Endothelial cell of umbilical vein (primary cell): ENCODE data around the gene OR51L1. TPM values are rescaled to one million over a fixed set of nuclear protein-coding genes. Genes with fewer than 3 reads are reported as not detected.

Source experiments
- BruUV-seq: library from RNA; stranded (reverse); fragments of 400-500 nt; replicated peaks from 2 replicates; lab custom pipeline; 2021; lab: Mats Ljungman, UMichigan
- CTCF ChIA-PET: fragments of 300-600, 350-600 bp; sonication (Branson Sonifier 250); formaldehyde crosslinking; loops from one replicate; lab custom pipeline; 2021; ENCODE audit warnings: antibody characterized with exemption, inconsistent platforms; lab: Charles Lee
- POLR2A ChIA-PET: fragments of 300-600, 350-600 bp; sonication (Branson Sonifier 250); formaldehyde crosslinking; loops from one replicate; lab custom pipeline; 2021; ENCODE audit warnings: antibody characterized with exemption, inconsistent platforms; lab: Charles Lee
- DNase-seq: peaks from one replicate; pipeline ENCODE4 v3.0.0-alpha.2; 2011; ENCODE audit warnings: low read depth, low spot score
- FAIRE-seq: peaks from 2 replicates; lab custom pipeline; 2011; peaks lifted over from hg19 to GRCh38; lab: Jason Lieb, UNC
- H2AFZ ChIP-seq: 2 replicates; pipeline ENCODE4 v1.6.0; 2012; ENCODE audit warnings: low read depth, low read length, control low read depth, inconsistent platforms
- H3K27ac ChIP-seq: 2 replicates; pipeline ENCODE4 v1.5.1; 2011; ENCODE audit warnings: low read depth, mild to moderate bottlenecking, control low read depth, low read length, moderate library complexity; ENCODE audit not compliant: insufficient read depth
- H3K27me3 ChIP-seq, 2 experiments: 2 replicates each; pipeline versions ENCODE4 v1.6.0 to v1.6.1; 2011; ENCODE audit warnings: low read length in 2 of 2, mixed read lengths in 1 of 2; ENCODE audit not compliant: control insufficient read depth in 2 of 2, insufficient read depth in 2 of 2
- H3K36me3 ChIP-seq, 2 experiments: 2 replicates in 1 of 2; 3 replicates in 1 of 2; pipeline ENCODE4 v1.5.1; 2011; ENCODE audit warnings: low read length in 2 of 2, mild to moderate bottlenecking in 1 of 2, moderate library complexity in 1 of 2; ENCODE audit not compliant: control insufficient read depth in 2 of 2, insufficient read depth in 2 of 2; ENCODE audit errors: extremely low read depth in 1 of 2
- H3K4me1 ChIP-seq: 3 replicates; pipeline ENCODE4 v1.5.1; 2011; ENCODE audit warnings: mild to moderate bottlenecking, low read length; ENCODE audit not compliant: control insufficient read depth, insufficient read depth; ENCODE audit errors: extremely low read depth
- H3K4me2 ChIP-seq: 2 replicates; pipeline ENCODE4 v1.6.1; 2011; ENCODE audit warnings: low read length, control low read depth, mixed read lengths; ENCODE audit not compliant: insufficient read depth
- H3K4me3 ChIP-seq, 3 experiments: fragments of 200-600 bp in 1 of 3; sonication (generic), shearing (Covaris generic) in 1 of 3; replicated peaks in 1 of 3; 2 replicates each; pipeline ENCODE4 v1.5.1; 2011 to 2016; ENCODE audit warnings: control low read depth in 3 of 3, low read length in 3 of 3, mild to moderate bottlenecking in 2 of 3, inconsistent platforms in 1 of 3, low read depth in 1 of 3, moderate library complexity in 1 of 3; ENCODE audit not compliant: insufficient read depth in 1 of 3
- H3K79me2 ChIP-seq: 2 replicates; pipeline ENCODE4 v1.6.0; 2012; ENCODE audit warnings: low read length, inconsistent platforms; ENCODE audit not compliant: control insufficient read depth, insufficient read depth
- H3K9ac ChIP-seq: replicated peaks from 2 replicates; pipeline ENCODE3; 2011; ENCODE audit warnings: low read length, control low read depth; ENCODE audit not compliant: insufficient read depth; ENCODE audit errors: extremely low read depth
- H3K9me1 ChIP-seq: replicated peaks from 3 replicates; pipeline ENCODE4 v1.6.0; 2011; ENCODE audit warnings: mild to moderate bottlenecking, low read length; ENCODE audit not compliant: control insufficient read depth, insufficient read depth; ENCODE audit errors: extremely low read depth
- H3K9me3 ChIP-seq: replicated peaks from 2 replicates; pipeline ENCODE4 v1.5.1; 2012; ENCODE audit warnings: low read length, inconsistent platforms; ENCODE audit not compliant: control insufficient read depth, insufficient read depth
- H4K20me1 ChIP-seq: replicated peaks from 2 replicates; pipeline ENCODE3; 2011; ENCODE audit warnings: mild to moderate bottlenecking, low read length; ENCODE audit not compliant: control insufficient read depth, insufficient read depth; ENCODE audit errors: extremely low read depth
- EZH2 ChIP-seq: IDR thresholded peaks from 2 replicates; pipeline ENCODE4 v1.6.1; 2012; ENCODE audit warnings: borderline replicate concordance, low read depth, mild to moderate bottlenecking, moderate library complexity, low read length, inconsistent platforms; ENCODE audit not compliant: severe bottlenecking
- FOS ChIP-seq: IDR thresholded peaks from 2 replicates; pipeline ENCODE4 v1.6.1; 2011; ENCODE audit warnings: mild to moderate bottlenecking, low read length, moderate library complexity, borderline replicate concordance; ENCODE audit not compliant: insufficient read depth
- GATA2 ChIP-seq: IDR thresholded peaks from 2 replicates; pipeline ENCODE4 v1.7.0; 2011; ENCODE audit warnings: low read depth, mild to moderate bottlenecking, moderate library complexity, mixed read lengths, low read length; ENCODE audit not compliant: insufficient read length, insufficient read depth
- JUN ChIP-seq: IDR thresholded peaks from 2 replicates; pipeline ENCODE4 v1.6.1; 2011; ENCODE audit warnings: borderline replicate concordance, low read depth; ENCODE audit not compliant: insufficient read length, insufficient read depth
- MYC ChIP-seq: IDR thresholded peaks from one replicate; pipeline ENCODE4 v1.6.1; 2011; ENCODE audit warnings: mild to moderate bottlenecking, low read depth, low read length
- POLR2A ChIP-seq: IDR thresholded peaks from 2 replicates; pipeline ENCODE4 v1.6.1; 2012; ENCODE audit warnings: low read depth, mild to moderate bottlenecking, control low read depth, low read length
- POLR2AphosphoS5 ChIP-seq: IDR thresholded peaks from 2 replicates; pipeline ENCODE4 v1.6.1; 2012; ENCODE audit warnings: low read depth, mild to moderate bottlenecking, control low read depth, low read length, moderate library complexity; ENCODE audit not compliant: insufficient read depth
- dilution Hi-C: fragments of 300-500 bp; cut with MboI; formaldehyde crosslinking; loops from one replicate; pipeline ENCODE4 v1.15.0; 2019; ENCODE audit warnings: low sequenced_read_pairs; ENCODE audit not compliant: extremely low pct_ligation_motif_present
- intact Hi-C: fragments of 100-400 bp; cut with micrococcal nuclease; formaldehyde crosslinking; loops from one replicate; pipeline ENCODE4 v1.10.0; 2022
- polyA plus RNA-seq, 4 experiments: library from polyadenylated mRNA; depleted of rRNA in 3 of 4; stranded (reverse) in 3 of 4; unstranded in 1 of 4; fragments of >200 nt; gene quantifications; 2 replicates each; pipeline versions ENCODE4 v1.2.1 to v1.2.3, GENCODE V29; 2011 to 2012; ENCODE audit warnings: missing spikeins in 1 of 4
- total RNA-seq: library from RNA; stranded (reverse); gene quantifications from 2 replicates; pipeline ENCODE4 v1.2.3, GENCODE V29; 2021
- TF ChIP-seq, protein P1 (sequence below), 2 donors: IDR thresholded peaks; 1 replicate in 1 of 2; 2 replicates in 1 of 2; pipeline ENCODE4 v1.5.1; 2011; ENCODE audit warnings: low read length in 2 of 2, mild to moderate bottlenecking in 2 of 2, moderate library complexity in 2 of 2, control low read depth in 1 of 2, inconsistent platforms in 1 of 2, low read depth in 1 of 2; ENCODE audit not compliant: insufficient read depth in 1 of 2; ENCODE audit errors: extremely low read depth in 1 of 2
- TF ChIP-seq, protein P2 (sequence below): IDR thresholded peaks from 2 replicates; pipeline ENCODE4 v1.6.1; 2011; ENCODE audit not compliant: insufficient read depth, insufficient read length

OR51L1 gene
- total and polyA plus RNA-seq, 2 donors (not counting 3 experiments of a cell fraction or from before 2014, with no cell fraction given): not detected

DNA sequence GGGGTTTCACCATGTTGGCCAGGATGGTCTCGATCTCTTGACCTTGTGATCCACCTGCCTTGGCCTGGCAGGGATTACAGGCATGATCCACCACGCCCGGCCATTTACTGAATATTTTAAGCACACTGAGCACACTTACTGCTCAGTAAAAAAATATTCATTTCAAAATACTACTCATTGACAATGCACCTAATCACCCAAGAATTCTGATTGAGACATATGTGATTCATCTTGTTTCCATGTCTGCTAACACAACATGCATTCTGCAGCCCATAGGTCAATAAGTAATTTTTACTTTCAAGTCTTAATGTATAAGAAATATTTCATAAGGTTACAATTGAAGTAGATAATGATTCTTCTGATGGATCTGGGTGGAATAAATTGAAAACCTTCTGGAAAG, 47.4 kb downstream of the OR51L1 start:
- BruUV-seq: no TSS peak
- POLR2A ChIA-PET: no interaction called here

More for the DNA sequence above, 47.4 kb downstream of the OR51L1 start:
- CTCF ChIA-PET: no interaction called here
- H3K36me3 ChIP-seq: no peaks in the 10 kb centered on the region
- intact Hi-C loops (no loop called here), dilution Hi-C loops (no loop called here)
- TF ChIP-seq, protein P1, sequence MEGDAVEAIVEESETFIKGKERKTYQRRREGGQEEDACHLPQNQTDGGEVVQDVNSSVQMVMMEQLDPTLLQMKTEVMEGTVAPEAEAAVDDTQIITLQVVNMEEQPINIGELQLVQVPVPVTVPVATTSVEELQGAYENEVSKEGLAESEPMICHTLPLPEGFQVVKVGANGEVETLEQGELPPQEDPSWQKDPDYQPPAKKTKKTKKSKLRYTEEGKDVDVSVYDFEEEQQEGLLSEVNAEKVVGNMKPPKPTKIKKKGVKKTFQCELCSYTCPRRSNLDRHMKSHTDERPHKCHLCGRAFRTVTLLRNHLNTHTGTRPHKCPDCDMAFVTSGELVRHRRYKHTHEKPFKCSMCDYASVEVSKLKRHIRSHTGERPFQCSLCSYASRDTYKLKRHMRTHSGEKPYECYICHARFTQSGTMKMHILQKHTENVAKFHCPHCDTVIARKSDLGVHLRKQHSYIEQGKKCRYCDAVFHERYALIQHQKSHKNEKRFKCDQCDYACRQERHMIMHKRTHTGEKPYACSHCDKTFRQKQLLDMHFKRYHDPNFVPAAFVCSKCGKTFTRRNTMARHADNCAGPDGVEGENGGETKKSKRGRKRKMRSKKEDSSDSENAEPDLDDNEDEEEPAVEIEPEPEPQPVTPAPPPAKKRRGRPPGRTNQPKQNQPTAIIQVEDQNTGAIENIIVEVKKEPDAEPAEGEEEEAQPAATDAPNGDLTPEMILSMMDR (IDR thresholded peaks at IDR 0.05; ENCODE audit: extremely low read depth in 1 of 2, insufficient read depth in 1 of 2, low read depth in 1 of 2, low read length in 2 of 2): no peak
- TF ChIP-seq GATA2 (no peak), EZH2 (no peak), JUN (no peak), POLR2A (no peak), MYC (no peak), POLR2AphosphoS5 (no peak), FOS (no peak)
- TF ChIP-seq, protein P2, sequence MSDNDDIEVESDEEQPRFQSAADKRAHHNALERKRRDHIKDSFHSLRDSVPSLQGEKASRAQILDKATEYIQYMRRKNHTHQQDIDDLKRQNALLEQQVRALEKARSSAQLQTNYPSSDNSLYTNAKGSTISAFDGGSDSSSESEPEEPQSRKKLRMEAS: no peak
- H3K27me3 ChIP-seq: no peaks in the 10 kb centered on the region
- no peaks in the 10 kb centered on the region for H4K20me1 ChIP-seq
- no peak overlapping the region for H2AFZ ChIP-seq
- H3K4me3 ChIP-seq: no peak overlapping the region
- H3K27ac ChIP-seq: no peak overlapping the region
- no peaks in the 10 kb centered on the region for H3K79me2 ChIP-seq
- no peak overlapping the region for H3K4me2 ChIP-seq
- no peaks in the 10 kb centered on the region for H3K9me1 ChIP-seq
- no peaks in the 10 kb centered on the region for H3K9me3 ChIP-seq
- no peaks in the 10 kb centered on the region for H3K4me1 ChIP-seq
- H3K9ac ChIP-seq: no peak overlapping the region
- DNase-seq (no peak), FAIRE-seq (no peak)
